Mesothelial cell of epicardium (in vitro differentiated cells): ENCODE data around the gene AGA. TPM values are rescaled to one million over a fixed set of nuclear protein-coding genes. Genes with fewer than 3 reads are reported as not detected.

Experiments used
- DNase-seq, 2 experiments: peaks; one replicate each; pipeline ENCODE4 v3.0.0; 2021; ENCODE audit warnings: low spot score in 2 of 2; ENCODE audit not compliant: unreplicated experiment in 2 of 2
- H3K27ac Mint-ChIP-seq: 2 replicates; pipeline ENCODE4 v1.8.0; 2021; ENCODE audit warnings: mixed read lengths
- H3K27me3 Mint-ChIP-seq: 2 replicates; pipeline ENCODE4 v1.8.0; 2021; ENCODE audit warnings: low read depth, mixed read lengths
- H3K36me3 Mint-ChIP-seq: 2 replicates; pipeline ENCODE4 v1.8.0; 2021; ENCODE audit warnings: mixed read lengths
- H3K4me1 Mint-ChIP-seq: 2 replicates; pipeline ENCODE4 v1.8.0; 2021; ENCODE audit warnings: mixed read lengths
- H3K4me3 Mint-ChIP-seq: 2 replicates; pipeline ENCODE4 v1.8.0; 2021; ENCODE audit warnings: mild to moderate bottlenecking, moderate library complexity, mixed read lengths
- H3K9me3 Mint-ChIP-seq: 2 replicates; pipeline ENCODE4 v1.8.0; 2021; ENCODE audit warnings: mixed read lengths
- total RNA-seq: library from RNA; stranded (reverse); gene quantifications from 3 replicates; pipeline ENCODE4 v1.2.1, GENCODE V29; 2021
- TF ChIP-seq, protein P1 (sequence below): fragments of 200-600 bp; sonication (generic); IDR thresholded peaks from one replicate; pipeline ENCODE4 v1.5.0; 2021; ENCODE audit warnings: antibody characterized with exemption; ENCODE audit not compliant: unreplicated experiment

AGA gene
- total RNA-seq, 1 donor from 2014 or later = 15.8 TPM

DNA sequence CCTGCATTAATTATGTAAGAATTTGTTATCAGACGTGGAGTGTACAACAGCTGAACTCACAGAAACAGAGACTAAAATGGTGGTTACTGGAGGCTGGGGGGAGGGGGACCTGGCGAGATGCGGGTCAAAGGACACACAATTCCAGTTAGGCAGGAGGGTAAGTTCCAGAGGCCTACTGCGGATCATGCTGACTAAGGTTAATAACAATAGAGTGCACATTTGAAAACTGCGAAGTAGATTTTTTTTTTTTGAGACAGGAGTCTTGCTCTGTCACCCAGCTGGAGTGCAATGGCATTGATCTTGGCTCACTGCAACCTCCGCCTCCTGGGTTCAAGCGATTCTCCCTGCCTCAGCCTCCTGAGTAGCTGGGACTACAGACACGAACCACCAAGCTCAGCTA lies 7.6 kb downstream of the AGA start:
- TF ChIP-seq, protein P1, sequence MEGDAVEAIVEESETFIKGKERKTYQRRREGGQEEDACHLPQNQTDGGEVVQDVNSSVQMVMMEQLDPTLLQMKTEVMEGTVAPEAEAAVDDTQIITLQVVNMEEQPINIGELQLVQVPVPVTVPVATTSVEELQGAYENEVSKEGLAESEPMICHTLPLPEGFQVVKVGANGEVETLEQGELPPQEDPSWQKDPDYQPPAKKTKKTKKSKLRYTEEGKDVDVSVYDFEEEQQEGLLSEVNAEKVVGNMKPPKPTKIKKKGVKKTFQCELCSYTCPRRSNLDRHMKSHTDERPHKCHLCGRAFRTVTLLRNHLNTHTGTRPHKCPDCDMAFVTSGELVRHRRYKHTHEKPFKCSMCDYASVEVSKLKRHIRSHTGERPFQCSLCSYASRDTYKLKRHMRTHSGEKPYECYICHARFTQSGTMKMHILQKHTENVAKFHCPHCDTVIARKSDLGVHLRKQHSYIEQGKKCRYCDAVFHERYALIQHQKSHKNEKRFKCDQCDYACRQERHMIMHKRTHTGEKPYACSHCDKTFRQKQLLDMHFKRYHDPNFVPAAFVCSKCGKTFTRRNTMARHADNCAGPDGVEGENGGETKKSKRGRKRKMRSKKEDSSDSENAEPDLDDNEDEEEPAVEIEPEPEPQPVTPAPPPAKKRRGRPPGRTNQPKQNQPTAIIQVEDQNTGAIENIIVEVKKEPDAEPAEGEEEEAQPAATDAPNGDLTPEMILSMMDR = no peak
- Mint-ChIP-seq H3K36me3 (peaks cover 24% of the 10 kb centered on the region), H3K4me3 (no peak overlapping the region), H3K27me3 (no peaks in the 10 kb centered on the region), H3K4me1 (peaks cover 2% of the 10 kb centered on the region), H3K27ac (no peak overlapping the region), H3K9me3 (no peaks in the 10 kb centered on the region)
- DNase-seq = no peak

DNA sequence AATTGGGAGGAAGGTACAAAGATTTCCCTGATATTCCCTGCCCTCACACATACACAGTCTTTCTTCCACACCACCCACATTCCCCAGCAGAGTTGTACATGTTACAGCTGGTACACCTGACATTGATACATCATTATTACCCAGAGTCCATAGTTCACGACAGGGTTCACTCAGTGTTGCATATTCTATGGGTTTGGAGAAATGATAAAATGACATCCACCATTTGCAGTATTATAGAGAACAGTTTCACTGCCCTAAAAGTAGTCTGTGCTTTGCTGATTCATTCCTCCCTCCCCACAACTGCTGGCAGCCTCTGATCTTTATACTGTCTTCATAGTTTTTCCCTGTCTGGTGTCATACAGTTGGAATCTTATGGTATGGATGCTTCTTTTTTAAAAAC lies 15.0 kb downstream of the AGA start:
- Mint-ChIP-seq H3K27me3 (no peaks in the 10 kb centered on the region), H3K36me3 (peaks cover 6% of the 10 kb centered on the region), H3K4me3 (no peak overlapping the region), H3K27ac (peak overlapping the region; percentile 43), H3K9me3 (peaks cover 4% of the 10 kb centered on the region), H3K4me1 (peaks cover 18% of the 10 kb centered on the region)
- DNase-seq = no peak
- TF ChIP-seq, protein P1 = no peak

DNA sequence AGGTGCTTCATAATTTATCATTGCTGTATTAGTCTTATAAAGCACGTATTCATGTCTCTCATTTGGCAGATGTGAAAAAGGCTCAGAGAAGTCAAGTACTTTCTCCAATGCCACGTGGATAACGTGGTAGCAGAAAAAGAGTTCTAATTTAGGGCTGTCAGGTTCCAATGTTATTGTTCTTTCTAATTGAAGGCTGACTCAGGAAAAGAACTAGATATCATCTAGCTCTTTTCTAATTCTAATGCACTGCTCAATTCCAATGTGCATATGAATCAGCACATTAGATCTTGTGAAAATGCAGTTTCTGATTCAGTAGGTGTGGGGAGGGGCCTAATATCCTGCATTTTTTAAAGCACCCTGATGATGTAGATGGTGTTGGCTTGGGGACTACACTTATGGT lies 22.8 kb downstream of the AGA start:
- Mint-ChIP-seq H3K4me1 (no peaks in the 10 kb centered on the region), H3K9me3 (peaks cover 42% of the 10 kb centered on the region), H3K27me3 (no peaks in the 10 kb centered on the region), H3K27ac (no peak overlapping the region), H3K4me3 (no peak overlapping the region), H3K36me3 (peaks cover 5% of the 10 kb centered on the region)
- TF ChIP-seq, protein P1 = no peak
- no peak for DNase-seq

DNA sequence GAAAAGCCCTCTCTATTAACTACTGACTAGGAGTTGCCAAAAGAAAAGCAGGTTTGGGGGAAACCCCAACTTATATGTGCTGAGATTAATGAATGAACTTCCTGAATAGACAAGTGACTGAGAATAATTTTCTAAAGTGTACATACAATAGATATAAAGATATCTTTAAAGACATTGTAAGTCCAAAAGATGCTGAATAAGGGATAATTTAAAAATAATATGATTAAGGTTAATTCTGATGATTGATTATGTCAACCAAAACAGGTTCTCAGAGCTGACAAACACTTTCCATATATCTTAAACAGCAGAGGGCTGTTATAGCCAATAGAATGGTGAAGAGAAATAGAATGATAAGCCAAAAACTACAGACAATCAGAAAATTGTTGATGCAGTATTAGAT lies 28.6 kb downstream of the AGA start:
- Mint-ChIP-seq H3K4me1 (no peaks in the 10 kb centered on the region), H3K9me3 (peaks cover 28% of the 10 kb centered on the region), H3K36me3 (peaks cover 5% of the 10 kb centered on the region), H3K27me3 (no peaks in the 10 kb centered on the region), H3K27ac (no peak overlapping the region), H3K4me3 (no peak overlapping the region)
- DNase-seq = no peak
- TF ChIP-seq, protein P1 = no peak

DNA sequence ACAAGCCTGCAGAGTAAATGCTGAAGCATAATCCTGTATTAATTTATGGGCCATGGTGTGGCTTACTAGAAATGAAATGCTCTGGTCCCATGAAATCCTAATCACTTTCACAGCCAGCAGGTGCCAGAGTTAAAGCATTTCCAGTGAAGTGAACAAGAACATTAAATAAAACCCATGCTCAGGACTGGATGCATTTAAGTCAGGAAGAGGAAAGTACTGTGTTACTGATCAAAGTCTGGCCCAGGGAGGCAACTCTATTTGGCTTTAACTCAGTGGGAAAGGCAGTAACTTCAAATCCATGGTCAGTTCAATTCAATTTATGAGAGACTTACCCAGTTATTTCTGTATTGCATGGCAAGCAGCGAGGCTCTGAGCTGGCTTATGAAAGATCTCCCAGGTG lies 29.2 kb downstream of the AGA start:
- Mint-ChIP-seq H3K36me3 (peaks cover 5% of the 10 kb centered on the region), H3K4me3 (no peak overlapping the region), H3K27ac (no peak overlapping the region), H3K9me3 (peaks cover 30% of the 10 kb centered on the region), H3K27me3 (no peaks in the 10 kb centered on the region), H3K4me1 (no peaks in the 10 kb centered on the region)
- TF ChIP-seq, protein P1 = no peak
- DNase-seq = no peak

DNA sequence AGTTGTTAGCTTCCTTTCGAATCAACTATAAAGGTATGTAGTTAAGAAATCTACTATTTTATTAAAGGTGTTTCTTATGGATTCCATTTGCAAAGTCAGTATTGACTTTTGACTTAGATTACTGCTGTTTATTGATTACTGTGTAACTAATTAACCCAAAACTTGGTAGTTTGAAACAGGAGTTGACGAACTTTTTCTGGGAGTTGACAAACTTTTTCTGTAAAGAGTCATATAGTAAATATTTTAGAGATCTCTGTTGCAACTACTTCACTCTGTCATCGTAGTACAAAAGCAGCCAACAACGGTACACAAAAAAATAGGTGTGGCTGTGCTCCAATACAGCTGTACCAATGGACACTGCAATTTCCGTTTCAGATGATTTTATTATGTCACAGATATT lies 30.2 kb downstream of the AGA start:
- Mint-ChIP-seq H3K27me3 (no peaks in the 10 kb centered on the region), H3K4me1 (no peaks in the 10 kb centered on the region), H3K9me3 (peaks cover 34% of the 10 kb centered on the region), H3K27ac (no peak overlapping the region), H3K4me3 (no peak overlapping the region), H3K36me3 (peaks cover 5% of the 10 kb centered on the region)
- TF ChIP-seq, protein P1 = no peak
- no peak for DNase-seq
